Right renal cortex interstitium (tissue), 3 donors: Measurements from ENCODE around the gene CAVIN2. TPM values are rescaled to one million over a fixed set of nuclear protein-coding genes. Genes with fewer than 3 reads are reported as not detected.

Experiments used
- DNase-seq, 3 donors: peaks; one replicate each; pipeline ENCODE4 v3.0.0-alpha.2; 2013; ENCODE audit warnings: low read depth in 3 of 3, low spot score in 2 of 3
- polyA plus RNA-seq, 3 donors: library from polyadenylated mRNA; unstranded; fragments of 120-200 nt; gene quantifications; one replicate each; pipeline ENCODE4 v1.2.1, GENCODE V29; 2013; ENCODE audit not compliant: insufficient read length in 3 of 3

CAVIN2 gene
- polyA plus RNA-seq = 10 to 100 TPM; 39.7 to 49.2 (median 46.6) TPM

GRCh38 chr2:191846515-191847476 is at the start of gene CAVIN2:
Gene CAVIN2, minus strand, starts transcription at chr2:191847088. Its CDS starts 163 bp downstream, at chr2:191846925.
- DNase-seq = peak in 1 of 3 donors; percentile 27

GRCh38 chr2:191895743-191896142 is 48.9 kb upstream of the CAVIN2 start:
- no peak for DNase-seq

- DNase-seq = no peak
These were observed 48.3 kb upstream of the CAVIN2 start for GRCh38 chr2:191895195-191895594.

- DNase-seq = no peak
These were observed 47.8 kb upstream of the CAVIN2 start for GRCh38 chr2:191894681-191895147.

GRCh38 chr2:191892391-191892790 is 45.5 kb upstream of the CAVIN2 start:
- DNase-seq = no peak

GRCh38 chr2:191891656-191892055 is 44.8 kb upstream of the CAVIN2 start:
- no peak for DNase-seq

- DNase-seq = no peak
These were observed 43.0 kb upstream of the CAVIN2 start for GRCh38 chr2:191889931-191890330.

- no peak for DNase-seq
These were observed 41.7 kb upstream of the CAVIN2 start for GRCh38 chr2:191888400-191889166.

GRCh38 chr2:191885650-191886049 is 38.8 kb upstream of the CAVIN2 start:
- DNase-seq = no peak

GRCh38 chr2:191885098-191885497 is 38.2 kb upstream of the CAVIN2 start:
- no peak for DNase-seq

- DNase-seq = no peak
These were observed 35.3 kb upstream of the CAVIN2 start for GRCh38 chr2:191881982-191882816.

- no peak for DNase-seq
These were observed 31.8 kb upstream of the CAVIN2 start for GRCh38 chr2:191878548-191879279.

- no peak for DNase-seq
These were observed 31.0 kb upstream of the CAVIN2 start for GRCh38 chr2:191877875-191878274.

- DNase-seq = no peak
These were observed 29.0 kb upstream of the CAVIN2 start for GRCh38 chr2:191875859-191876258.

- DNase-seq = no peak
These were observed 23.9 kb upstream of the CAVIN2 start for GRCh38 chr2:191870744-191871143.

- DNase-seq = no peak
These were observed 22.9 kb upstream of the CAVIN2 start for GRCh38 chr2:191869781-191870180.

GRCh38 chr2:191869178-191869577 is 22.3 kb upstream of the CAVIN2 start:
- no peak for DNase-seq

GRCh38 chr2:191867507-191867847 is 20.6 kb upstream of the CAVIN2 start:
- DNase-seq = no peak

- DNase-seq = peak in 1 of 3 donors; percentile 52
These were observed 20.0 kb upstream of the CAVIN2 start for GRCh38 chr2:191866675-191867506.
